ENCODE measurements around the gene PRKACA. TPM values are rescaled to one million over a fixed set of nuclear protein-coding genes. Genes with fewer than 3 reads are reported as not detected.

PRKACA gene
- total and polyA plus RNA-seq, 2 experiments from 2014 or later, result 5.3 to 37.4 TPM

DNA sequence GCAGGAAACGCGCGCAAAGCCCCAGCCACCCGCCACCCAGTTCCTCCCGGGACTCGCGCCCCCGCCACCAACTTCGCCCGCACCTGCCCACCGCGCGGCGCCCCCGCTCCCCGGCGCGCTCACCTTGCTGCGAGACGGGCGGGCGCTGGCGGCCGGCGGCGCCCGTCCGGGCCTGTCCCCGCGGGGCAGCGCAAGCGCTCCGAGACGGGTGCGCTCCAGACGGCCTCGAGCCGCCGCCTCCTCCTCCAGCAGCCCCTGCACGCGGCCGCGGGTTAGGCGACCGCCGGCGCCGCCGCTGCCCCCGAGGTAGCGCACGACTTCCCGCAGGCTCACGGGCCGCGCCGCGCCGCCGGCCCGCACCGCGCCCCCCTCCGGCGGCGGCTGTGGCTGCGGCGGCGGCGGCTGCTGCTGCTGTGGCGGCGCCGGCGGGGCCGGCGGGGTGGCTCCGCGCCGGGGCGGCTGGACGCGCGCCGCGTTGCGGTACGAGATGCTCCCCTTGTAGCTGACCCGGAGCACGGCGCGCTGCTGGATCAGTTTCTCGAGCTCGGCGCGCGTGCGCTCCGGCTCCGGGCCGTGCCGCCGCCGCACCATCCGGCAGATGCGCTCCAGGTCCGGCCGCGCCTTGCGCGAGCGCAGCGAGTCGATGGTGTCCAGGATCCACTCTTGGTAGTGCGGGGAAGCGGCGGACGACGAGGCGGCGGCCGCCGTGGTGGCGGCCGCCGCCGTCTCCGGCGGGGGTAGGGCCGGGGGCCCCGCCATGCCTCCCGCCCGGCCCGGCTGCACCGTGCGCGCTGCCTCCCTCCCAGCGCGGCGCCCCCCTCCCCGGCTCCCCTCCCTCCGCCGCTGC is 27.7 kb downstream of the PRKACA start:
- Histone ChIP-seq H4K20me1 (ENCODE audit: insufficient read depth) (no peaks in the 10 kb centered on the region), H3K4me1 (ENCODE audit: insufficient read depth) (peaks cover 3% of the 10 kb centered on the region), H3F3A (ENCODE audit: insufficient read depth) (peaks cover 16% of the 10 kb centered on the region), H2AFZ (peak overlapping the region; percentile 66), H3K9ac (peak overlapping the region; percentile 64), H3K36me3 (ENCODE audit: low read depth) (0 out of 2 replicates have a peak, but pooled peaks cover 5% of the 10 kb centered on the region), H3K79me2 (ENCODE audit: insufficient read depth) (peaks cover 10% of the 10 kb centered on the region), H3K27me3 (replicated peaks; ENCODE audit: insufficient read depth) (no peaks in the 10 kb centered on the region), H3K4me3 (peak overlapping the region; percentile 84), H3K27ac (peak overlapping the region; percentile 36; the same call in 1 of the 2 replicates), H3K9me3 (ENCODE audit: low read depth) (no peaks in the 10 kb centered on the region), H3K9me2 (ENCODE audit: insufficient read depth) (no peaks in the 10 kb centered on the region), H3K4me2 (ENCODE audit: unreplicated experiment) (peak overlapping the region; percentile 51)
- WGBS, 2 experiments (ENCODE audit: low coverage in 1 of 2, low lambda C conversion rate in 2 of 2, missing lambda C conversion rate in 2 of 2), result 0 to 3% methylated on average over 17 to 56 of the region's 142 CpGs
- peak; percentile 83 for DNase-seq
- TF ChIP-seq EZH2phosphoT487 (IDR thresholded peaks at IDR 0.05; ENCODE audit: insufficient read depth, low read depth) (no peak), EZH2 (IDR thresholded peaks at IDR 0.05; ENCODE audit: insufficient read depth, poor library complexity, severe bottlenecking) (no peak)
- in situ Hi-C loops (cut with MboI), result no loop called here

DNA sequence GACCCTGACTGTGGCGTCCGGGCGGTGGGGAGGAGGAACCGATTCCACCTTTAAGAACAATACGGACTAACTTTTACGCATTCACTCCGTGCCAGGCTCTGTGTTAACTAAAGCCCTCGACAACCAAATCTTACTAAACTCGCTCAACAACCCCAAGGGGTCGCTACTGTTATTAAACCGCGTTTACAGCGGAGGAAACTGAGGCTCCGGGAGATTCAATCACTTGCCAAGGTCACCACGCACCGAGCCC is 28.2 kb downstream of the PRKACA start:
- H3K4me3 ChIP-seq, result peak overlapping the region; percentile 73
- peak; percentile 43 for DNase-seq
- peak overlapping the region; percentile 56 for H2AFZ ChIP-seq
- TF ChIP-seq EZH2phosphoT487 (IDR thresholded peaks at IDR 0.05; ENCODE audit: insufficient read depth, low read depth), result no peak
- TF ChIP-seq EZH2 (IDR thresholded peaks at IDR 0.05; ENCODE audit: insufficient read depth, poor library complexity, severe bottlenecking), result no peak
- H3K36me3 ChIP-seq (ENCODE audit: low read depth), result 0 out of 2 replicates have a peak, but pooled peaks cover 5% of the 10 kb centered on the region
- in situ Hi-C loops (cut with MboI), result no loop called here
- peaks cover 19% of the 10 kb centered on the region for H3F3A ChIP-seq (ENCODE audit: insufficient read depth)
- peak overlapping the region; percentile 52; the same call in 1 of the 2 replicates for H3K9ac ChIP-seq
- no peaks in the 10 kb centered on the region for H3K9me3 ChIP-seq (ENCODE audit: low read depth)
- H3K27me3 ChIP-seq (replicated peaks; ENCODE audit: insufficient read depth), result no peaks in the 10 kb centered on the region
- H3K9me2 ChIP-seq (ENCODE audit: insufficient read depth), result no peaks in the 10 kb centered on the region
- WGBS, 2 experiments (ENCODE audit: low coverage in 1 of 2, low lambda C conversion rate in 2 of 2, missing lambda C conversion rate in 2 of 2), result 16 to 17% methylated on average over 13 to 16 of the region's 16 CpGs
- H3K79me2 ChIP-seq (ENCODE audit: insufficient read depth), result peaks cover 10% of the 10 kb centered on the region
- H3K27ac ChIP-seq, result no peak overlapping the region
- no peaks in the 10 kb centered on the region for H4K20me1 ChIP-seq (ENCODE audit: insufficient read depth)
- H3K4me1 ChIP-seq (ENCODE audit: insufficient read depth), result peaks cover 3% of the 10 kb centered on the region
- H3K4me2 ChIP-seq (ENCODE audit: unreplicated experiment), result peak overlapping the region; percentile 51

DNA sequence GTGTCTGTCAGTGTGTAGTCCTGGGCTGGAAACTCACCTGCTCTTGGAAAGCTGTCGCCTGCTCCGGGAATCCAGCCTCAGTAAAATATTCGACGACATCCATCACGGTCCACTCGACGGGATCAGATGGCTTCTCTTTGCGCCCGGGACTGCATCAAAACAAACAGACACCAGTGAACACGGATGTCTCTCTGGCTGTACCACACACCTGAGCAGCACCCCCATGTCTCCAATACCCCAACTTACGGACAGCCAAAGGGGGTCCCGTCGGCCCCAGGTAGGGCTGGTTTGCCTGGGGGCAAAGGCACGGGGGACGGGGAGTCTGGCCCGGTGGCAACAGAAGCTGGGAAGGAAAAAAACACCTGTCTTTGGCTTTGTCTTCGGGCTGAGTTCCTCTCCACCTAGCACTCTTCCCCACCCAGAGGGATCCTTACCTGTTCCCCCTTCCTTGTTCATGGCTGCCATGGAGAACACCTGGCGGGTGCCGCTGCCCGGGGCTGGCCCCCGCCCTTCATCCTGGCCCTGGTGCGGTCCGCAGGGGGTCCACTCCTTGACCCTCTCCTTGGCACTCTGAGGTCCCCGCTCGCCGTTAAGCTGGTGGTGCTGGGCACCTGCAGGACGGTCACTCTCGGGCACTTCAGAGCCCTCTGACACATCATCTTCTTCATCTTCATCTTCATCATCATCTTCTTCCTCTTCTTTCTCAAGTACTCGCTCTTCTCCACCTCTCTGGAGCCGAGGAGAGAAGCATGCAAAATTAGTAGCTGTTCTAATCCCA is 28.7 kb downstream of the PRKACA start:
- in situ Hi-C loops (cut with MboI), result no loop called here
- Histone ChIP-seq H2AFZ (no peak overlapping the region), H3K4me1 (ENCODE audit: insufficient read depth) (peaks cover 3% of the 10 kb centered on the region), H3F3A (ENCODE audit: insufficient read depth) (peaks cover 19% of the 10 kb centered on the region), H3K27ac (no peak overlapping the region), H3K9ac (peak overlapping the region; percentile 52; the same call in 1 of the 2 replicates), H3K4me3 (peak overlapping the region; percentile 73), H3K79me2 (ENCODE audit: insufficient read depth) (peaks cover 10% of the 10 kb centered on the region), H3K27me3 (replicated peaks; ENCODE audit: insufficient read depth) (no peaks in the 10 kb centered on the region), H4K20me1 (ENCODE audit: insufficient read depth) (no peaks in the 10 kb centered on the region), H3K36me3 (ENCODE audit: low read depth) (0 out of 2 replicates have a peak, but pooled peaks cover 5% of the 10 kb centered on the region), H3K4me2 (ENCODE audit: unreplicated experiment) (peak overlapping the region; percentile 51), H3K9me2 (ENCODE audit: insufficient read depth) (no peaks in the 10 kb centered on the region), H3K9me3 (ENCODE audit: low read depth) (no peaks in the 10 kb centered on the region)
- 88 to 90% methylated on average over 30 of the region's 30 CpGs for WGBS, 2 experiments (ENCODE audit: low coverage in 1 of 2, low lambda C conversion rate in 2 of 2, missing lambda C conversion rate in 2 of 2)
- no peak for DNase-seq
- no peak for TF ChIP-seq EZH2 (IDR thresholded peaks at IDR 0.05; ENCODE audit: insufficient read depth, poor library complexity, severe bottlenecking)
- no peak for TF ChIP-seq EZH2phosphoT487 (IDR thresholded peaks at IDR 0.05; ENCODE audit: insufficient read depth, low read depth)

DNA sequence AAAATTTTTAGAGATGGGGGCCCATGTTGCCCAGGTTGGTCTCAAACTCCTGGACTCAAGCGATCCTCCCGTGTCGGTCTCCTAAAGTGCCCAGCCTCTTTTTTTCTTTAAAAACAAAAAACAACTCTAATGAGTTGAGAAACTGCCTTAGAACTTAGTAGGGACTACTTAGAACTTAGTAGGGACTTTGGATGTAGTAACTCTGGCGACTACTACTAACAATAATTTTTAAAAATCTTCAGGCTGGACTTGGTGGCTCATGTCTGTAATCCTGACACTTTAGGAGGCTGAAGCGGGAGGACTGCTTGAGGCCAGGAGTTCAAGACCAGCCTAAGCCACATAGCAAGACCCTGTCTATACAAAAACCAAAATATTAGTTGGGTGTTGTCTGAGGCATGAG is 31.5 kb downstream of the PRKACA start:
- Histone ChIP-seq H3K9me2 (ENCODE audit: insufficient read depth) (no peaks in the 10 kb centered on the region), H2AFZ (no peak overlapping the region), H3K4me1 (ENCODE audit: insufficient read depth) (peaks cover 10% of the 10 kb centered on the region), H3K79me2 (ENCODE audit: insufficient read depth) (peaks cover 21% of the 10 kb centered on the region), H3K27ac (no peak overlapping the region), H3K4me2 (ENCODE audit: unreplicated experiment) (no peak overlapping the region), H3K27me3 (replicated peaks; ENCODE audit: insufficient read depth) (no peaks in the 10 kb centered on the region), H4K20me1 (ENCODE audit: insufficient read depth) (no peaks in the 10 kb centered on the region), H3F3A (ENCODE audit: insufficient read depth) (peaks cover 15% of the 10 kb centered on the region), H3K36me3 (ENCODE audit: low read depth) (no peaks in the 10 kb centered on the region), H3K4me3 (no peak overlapping the region), H3K9ac (no peak overlapping the region), H3K9me3 (ENCODE audit: low read depth) (no peaks in the 10 kb centered on the region)
- in situ Hi-C loops (cut with MboI), result no loop called here
- WGBS, 2 experiments (ENCODE audit: low coverage in 1 of 2, low lambda C conversion rate in 2 of 2, missing lambda C conversion rate in 2 of 2), result 95 to 97% methylated on average over 5 of the region's 5 CpGs
- TF ChIP-seq EZH2 (IDR thresholded peaks at IDR 0.05; ENCODE audit: insufficient read depth, poor library complexity, severe bottlenecking) (no peak), EZH2phosphoT487 (IDR thresholded peaks at IDR 0.05; ENCODE audit: insufficient read depth, low read depth) (no peak)
- DNase-seq, result no peak

All from GM23248 (cell line).